K562 (cell line): ENCODE measurements around the gene SLC11A1. TPM values are rescaled to one million over a fixed set of nuclear protein-coding genes. Genes with fewer than 3 reads are reported as not detected.

ENCODE experiments used
- ARID3B ChIP-seq: fragments of 250-450 bp; sonication (Bioruptor Pico); IDR thresholded peaks from 2 replicates; pipeline ENCODE4 v1.4.0; 2020; ENCODE audit warnings: borderline replicate concordance
- ATF6 ChIP-seq: sonication (generic); formaldehyde crosslinking; IDR thresholded peaks from 2 replicates; pipeline ENCODE4 v1.4.0; 2020; ENCODE audit warnings: mild to moderate bottlenecking, missing genetic modification reagents
- BRD4 ChIP-seq: fragments of 200-600 bp; sonication (generic); IDR thresholded peaks from 2 replicates; pipeline ENCODE4 v1.6.1; 2017; ENCODE audit warnings: inconsistent platforms
- HINFP ChIP-seq: fragments of 450-650 bp; conservative IDR thresholded peaks from 2 replicates; pipeline ENCODE4 v1.6.1; 2016; ENCODE audit warnings: missing genetic modification characterization, low read depth, mild to moderate bottlenecking, control low read depth, missing compliant biosample characterization
- IFI16 ChIP-seq: fragments of 250-450 bp; sonication (Bioruptor Pico); IDR thresholded peaks from 2 replicates; pipeline ENCODE4 v2.1.2; 2022; ENCODE audit warnings: mild to moderate bottlenecking, inconsistent platforms
- POLR2A ChIP-seq: fragments of 450-650 bp; conservative IDR thresholded peaks from 2 replicates; pipeline ENCODE4 v1.6.1; 2016
- POLR2AphosphoS5 ChIP-seq: IDR thresholded peaks from 2 replicates; pipeline ENCODE4 v1.6.1; 2011; ENCODE audit warnings: mild to moderate bottlenecking, low read depth, low read length, moderate library complexity; ENCODE audit not compliant: control insufficient read depth, insufficient read depth
- STAT6 ChIP-seq: sonication (generic); formaldehyde crosslinking; IDR thresholded peaks from 2 replicates; pipeline ENCODE4 v1.8.1; 2023; ENCODE audit warnings: mild to moderate bottlenecking, missing genetic modification reagents
- VEZF1 ChIP-seq: fragments of 200-800 bp; sonication (Bioruptor generic); IDR thresholded peaks from 2 replicates; pipeline ENCODE4 v1.6.1; 2017; ENCODE audit warnings: missing genetic modification characterization, missing compliant biosample characterization
- YY1 ChIP-seq, 3 experiments: IDR thresholded peaks; 2 replicates each; pipeline ENCODE4 v1.6.1; 2011; ENCODE audit warnings: low read length in 2 of 3, mild to moderate bottlenecking in 2 of 3, moderate library complexity in 2 of 3, borderline replicate concordance in 1 of 3, control low read depth in 1 of 3, low read depth in 1 of 3; ENCODE audit not compliant: insufficient read depth in 3 of 3, insufficient replicate concordance in 2 of 3, control insufficient read depth in 1 of 3, insufficient read length in 1 of 3; ENCODE audit errors: extremely low read depth in 1 of 3
- ZHX1 ChIP-seq: fragments of 150-350 bp; conservative IDR thresholded peaks from 2 replicates; pipeline ENCODE4 v1.6.1; 2014; ENCODE audit warnings: low read length
- ZNF436 ChIP-seq: fragments of 250-450, 450-650 bp; sonication (Bioruptor Pico); formaldehyde crosslinking; IDR thresholded peaks from 2 replicates; pipeline ENCODE4 v1.7.0; 2020; ENCODE audit warnings: mild to moderate bottlenecking
- polyA plus RNA-seq, 8 experiments: library from polyadenylated mRNA; depleted of rRNA in 4 of 8; stranded (reverse) in 5 of 8; unstranded in 3 of 8; fragments of >200 nt; fragmentation: Nextera tagmentation in 2 of 8; fragmentation: Illumina TruSeq in 1 of 8; extraction: Ambion mirVana in 2 of 8; extraction: Trizol in 1 of 8; gene quantifications; 2 replicates each; pipeline versions ENCODE4 v1.2.1 to v1.2.3, GENCODE V29; 2011 to 2014; ENCODE audit warnings: inconsistent platforms in 1 of 8, missing spikeins in 1 of 8
- total RNA-seq, 7 experiments: library from RNA; depleted of rRNA in 6 of 7; stranded (reverse); fragments of >200 nt in 6 of 7; fragmentation: Illumina TruSeq in 2 of 7; extraction: Trizol in 2 of 7; gene quantifications; 2 replicates each; pipeline versions ENCODE4 v1.2.1 to v1.2.3, GENCODE V29; 2011 to 2021; ENCODE audit warnings: low replicate concordance in 1 of 7

Gene SLC11A1
- total and polyA plus RNA-seq, 9 of the 15 experiments (the other 6 are each of a cell fraction or from before 2014, with no cell fraction given) = 0.35 to 1.6 (median 0.65) TPM

GRCh38 chr2:218398437-218399390 is 16.6 kb downstream of the SLC11A1 start (continued):
- TF ChIP-seq HINFP (tag) (no peak), ZNF436 (CRISPR knock-in tag) (no peak), ZHX1 (no peak), STAT6 (CRISPR knock-in tag) (no peak), BRD4 (peak; percentile 83; the same call in 1 of the 2 replicates), IFI16 (CRISPR knock-in tag) (no peak), YY1 (IDR thresholded peaks at IDR 0.05; ENCODE audit: borderline replicate concordance in 1 of 3, control insufficient read depth in 1 of 3, extremely low read depth in 1 of 3, insufficient read depth in 3 of 3, insufficient read length in 1 of 3, insufficient replicate concordance in 2 of 3, low read depth in 1 of 3, low read length in 2 of 3) (peak in 1 of 3 experiments; percentile 32), POLR2A (peak; percentile 63; the same call in 1 of the 2 replicates), ARID3B (no peak), POLR2AphosphoS5 (no peak), ATF6 (CRISPR knock-in tag) (no peak), VEZF1 (CRISPR knock-in tag) (peak; percentile 88)
